ENCODE results near the gene TMEM72.
A peak's percentile ranks its signal among the peaks of the same experiment; 100 is the strongest.

TMEM72 gene

GRCh38 chr10:44935201-44935965 is 24.2 kb downstream of the TMEM72 start:
- Histone ChIP-seq H2BK120ac (ENCODE audit: insufficient read depth, low read length, poor library complexity) (peak overlapping the region; percentile 54), H4K12ac (ENCODE audit: low read depth, low read length) (peak overlapping the region; percentile 9), H2BK5ac (ENCODE audit: low read depth, low read length, poor library complexity) (peak overlapping the region; percentile 70), H2BK12ac (ENCODE audit: low read length) (peak overlapping the region; percentile 79), H3K23ac (ENCODE audit: low read length) (no peak overlapping the region), H2AFZ (ENCODE audit: insufficient read depth, low read length, poor library complexity) (no peak overlapping the region), H3K9ac (ENCODE audit: low read length) (no peak overlapping the region), H2AK5ac (ENCODE audit: low read length) (peak overlapping the region; percentile 40), H3K79me2 (ENCODE audit: control insufficient read depth, insufficient read depth, low read length, poor library complexity) (peaks cover 2% of the 10 kb centered on the region), H3K27me3 (ENCODE audit: insufficient read depth, low read length) (no peaks in the 10 kb centered on the region), H3K4me1 (ENCODE audit: control insufficient read depth in 1 of 2, insufficient read depth in 2 of 2, low read length in 2 of 2) (peaks cover 25 to 35% of the 10 kb centered on the region in 2 experiments), H3K27ac (ENCODE audit: low read depth, low read length) (peak overlapping the region; percentile 75), H3K9me3 (ENCODE audit: insufficient read depth, low read depth, low read length) (peaks cover 2% of the 10 kb centered on the region), H4K91ac (ENCODE audit: low read depth, low read length) (peak overlapping the region; percentile 87), H3K36me3 (ENCODE audit: control insufficient read depth in 1 of 2, insufficient read depth in 2 of 2, low read length in 2 of 2) (no peaks in the 10 kb centered on the region), H3K18ac (ENCODE audit: low read length) (peak overlapping the region; percentile 63), H3K79me1 (ENCODE audit: low read length) (peaks cover 23% of the 10 kb centered on the region), H3K14ac (ENCODE audit: low read length) (peak overlapping the region; percentile 67), H3K4me3 (ENCODE audit: low read depth, low read length) (no peak overlapping the region), H3K4me2 (ENCODE audit: low read length) (no peak overlapping the region), H4K8ac (ENCODE audit: low read depth, low read length) (peak overlapping the region; percentile 20), H3K4ac (ENCODE audit: low read depth, low read length) (peak overlapping the region; percentile 28)
- peak; percentile 41 to 63 for DNase-seq
- no CpG with 5 or more reads among the region's 9 CpGs for WGBS (ENCODE audit: extremely low coverage, insufficient coverage, insufficient read length)

- peaks cover 2% of the 10 kb centered on the region for H3K79me2 ChIP-seq (ENCODE audit: control insufficient read depth, insufficient read depth, low read length, poor library complexity)
- WGBS (ENCODE audit: extremely low coverage, insufficient coverage, insufficient read length): no CpG with 5 or more reads among the region's 3 CpGs
- no peak overlapping the region for H3K9ac ChIP-seq (ENCODE audit: low read length)
- no peak overlapping the region for H2AFZ ChIP-seq (ENCODE audit: insufficient read depth, low read length, poor library complexity)
- no peak overlapping the region for H2AK5ac ChIP-seq (ENCODE audit: low read length)
- no peaks in the 10 kb centered on the region for H3K36me3 ChIP-seq (ENCODE audit: control insufficient read depth in 1 of 2, insufficient read depth in 2 of 2, low read length in 2 of 2)
- no peaks in the 10 kb centered on the region for H3K27me3 ChIP-seq (ENCODE audit: insufficient read depth, low read length)
- H3K18ac ChIP-seq (ENCODE audit: low read length): no peak overlapping the region
- no peak overlapping the region for H3K14ac ChIP-seq (ENCODE audit: low read length)
- no peak overlapping the region for H3K23ac ChIP-seq (ENCODE audit: low read length)
- H3K4ac ChIP-seq (ENCODE audit: low read depth, low read length): no peak overlapping the region
- H3K9me3 ChIP-seq (ENCODE audit: insufficient read depth, low read depth, low read length): peaks cover 2% of the 10 kb centered on the region
- no peak overlapping the region for H3K4me3 ChIP-seq (ENCODE audit: low read depth, low read length)
- H3K4me2 ChIP-seq (ENCODE audit: low read length): no peak overlapping the region
- no peak for DNase-seq
- peaks cover 25 to 35% of the 10 kb centered on the region in 2 experiments for H3K4me1 ChIP-seq (ENCODE audit: control insufficient read depth in 1 of 2, insufficient read depth in 2 of 2, low read length in 2 of 2)
- no peak overlapping the region for H2BK12ac ChIP-seq (ENCODE audit: low read length)
- no peak overlapping the region for H4K8ac ChIP-seq (ENCODE audit: low read depth, low read length)
- peak overlapping the region; percentile 35 for H3K27ac ChIP-seq (ENCODE audit: low read depth, low read length)
- no peak overlapping the region for H2BK120ac ChIP-seq (ENCODE audit: insufficient read depth, low read length, poor library complexity)
- no peak overlapping the region for H4K12ac ChIP-seq (ENCODE audit: low read depth, low read length)
- H4K91ac ChIP-seq (ENCODE audit: low read depth, low read length): peak overlapping the region; percentile 52
- H3K79me1 ChIP-seq (ENCODE audit: low read length): peaks cover 23% of the 10 kb centered on the region
- no peak overlapping the region for H2BK5ac ChIP-seq (ENCODE audit: low read depth, low read length, poor library complexity)
Observed at GRCh38 chr10:44935966-44936295, 24.8 kb downstream of the TMEM72 start.

GRCh38 chr10:44936314-44936975 is 25.3 kb downstream of the TMEM72 start:
- H2AK5ac ChIP-seq (ENCODE audit: low read length): peak overlapping the region; percentile 2
- no peak overlapping the region for H3K4me3 ChIP-seq (ENCODE audit: low read depth, low read length)
- peaks cover 23% of the 10 kb centered on the region for H3K79me1 ChIP-seq (ENCODE audit: low read length)
- H3K4ac ChIP-seq (ENCODE audit: low read depth, low read length): no peak overlapping the region
- no peak overlapping the region for H3K18ac ChIP-seq (ENCODE audit: low read length)
- H3K27me3 ChIP-seq (ENCODE audit: insufficient read depth, low read length): no peaks in the 10 kb centered on the region
- H3K4me2 ChIP-seq (ENCODE audit: low read length): no peak overlapping the region
- peaks cover 25 to 35% of the 10 kb centered on the region in 2 experiments for H3K4me1 ChIP-seq (ENCODE audit: control insufficient read depth in 1 of 2, insufficient read depth in 2 of 2, low read length in 2 of 2)
- H3K36me3 ChIP-seq (ENCODE audit: control insufficient read depth in 1 of 2, insufficient read depth in 2 of 2, low read length in 2 of 2): no peaks in the 10 kb centered on the region
- peaks cover 2% of the 10 kb centered on the region for H3K79me2 ChIP-seq (ENCODE audit: control insufficient read depth, insufficient read depth, low read length, poor library complexity)
- no peak overlapping the region for H2BK5ac ChIP-seq (ENCODE audit: low read depth, low read length, poor library complexity)
- H2BK12ac ChIP-seq (ENCODE audit: low read length): peak overlapping the region; percentile 4
- no peak overlapping the region for H3K27ac ChIP-seq (ENCODE audit: low read depth, low read length)
- no peak overlapping the region for H2BK120ac ChIP-seq (ENCODE audit: insufficient read depth, low read length, poor library complexity)
- peak overlapping the region; percentile 52 for H4K91ac ChIP-seq (ENCODE audit: low read depth, low read length)
- H3K9me3 ChIP-seq (ENCODE audit: insufficient read depth, low read depth, low read length): peaks cover 2% of the 10 kb centered on the region
- no peak overlapping the region for H2AFZ ChIP-seq (ENCODE audit: insufficient read depth, low read length, poor library complexity)
- WGBS (ENCODE audit: extremely low coverage, insufficient coverage, insufficient read length): no CpG with 5 or more reads among the region's 7 CpGs
- DNase-seq: no peak
- no peak overlapping the region for H3K9ac ChIP-seq (ENCODE audit: low read length)
- no peak overlapping the region for H4K8ac ChIP-seq (ENCODE audit: low read depth, low read length)
- H4K12ac ChIP-seq (ENCODE audit: low read depth, low read length): no peak overlapping the region
- H3K14ac ChIP-seq (ENCODE audit: low read length): no peak overlapping the region
- no peak overlapping the region for H3K23ac ChIP-seq (ENCODE audit: low read length)

- no peak overlapping the region for H3K4me2 ChIP-seq (ENCODE audit: low read length)
- H3K9ac ChIP-seq (ENCODE audit: low read length): no peak overlapping the region
- no peak overlapping the region for H3K4ac ChIP-seq (ENCODE audit: low read depth, low read length)
- peaks cover 23% of the 10 kb centered on the region for H3K79me1 ChIP-seq (ENCODE audit: low read length)
- no peak overlapping the region for H3K18ac ChIP-seq (ENCODE audit: low read length)
- H3K27ac ChIP-seq (ENCODE audit: low read depth, low read length): no peak overlapping the region
- peaks cover 2% of the 10 kb centered on the region for H3K79me2 ChIP-seq (ENCODE audit: control insufficient read depth, insufficient read depth, low read length, poor library complexity)
- no peak overlapping the region for H4K12ac ChIP-seq (ENCODE audit: low read depth, low read length)
- no peak overlapping the region for H3K14ac ChIP-seq (ENCODE audit: low read length)
- no peaks in the 10 kb centered on the region for H3K27me3 ChIP-seq (ENCODE audit: insufficient read depth, low read length)
- H3K9me3 ChIP-seq (ENCODE audit: insufficient read depth, low read depth, low read length): peaks cover 2% of the 10 kb centered on the region
- H4K8ac ChIP-seq (ENCODE audit: low read depth, low read length): no peak overlapping the region
- no peak overlapping the region for H3K23ac ChIP-seq (ENCODE audit: low read length)
- H2BK5ac ChIP-seq (ENCODE audit: low read depth, low read length, poor library complexity): no peak overlapping the region
- peak overlapping the region; percentile 23 for H2BK12ac ChIP-seq (ENCODE audit: low read length)
- no peaks in the 10 kb centered on the region for H3K36me3 ChIP-seq (ENCODE audit: control insufficient read depth in 1 of 2, insufficient read depth in 2 of 2, low read length in 2 of 2)
- peak overlapping the region; percentile 7 for H2AK5ac ChIP-seq (ENCODE audit: low read length)
- WGBS (ENCODE audit: extremely low coverage, insufficient coverage, insufficient read length): no CpG with 5 or more reads among the region's 9 CpGs
- no peak overlapping the region for H4K91ac ChIP-seq (ENCODE audit: low read depth, low read length)
- no peak overlapping the region for H2BK120ac ChIP-seq (ENCODE audit: insufficient read depth, low read length, poor library complexity)
- no peak overlapping the region for H2AFZ ChIP-seq (ENCODE audit: insufficient read depth, low read length, poor library complexity)
- H3K4me3 ChIP-seq (ENCODE audit: low read depth, low read length): no peak overlapping the region
- no peak for DNase-seq
- H3K4me1 ChIP-seq (ENCODE audit: control insufficient read depth in 1 of 2, insufficient read depth in 2 of 2, low read length in 2 of 2): peaks cover 25 to 34% of the 10 kb centered on the region in 2 experiments
Observed at GRCh38 chr10:44937196-44938005, 26.3 kb downstream of the TMEM72 start.

Measured in trophoblast cell (in vitro differentiated cells and primary cell).